ENCODE results near the gene TAF4B.

DNA sequence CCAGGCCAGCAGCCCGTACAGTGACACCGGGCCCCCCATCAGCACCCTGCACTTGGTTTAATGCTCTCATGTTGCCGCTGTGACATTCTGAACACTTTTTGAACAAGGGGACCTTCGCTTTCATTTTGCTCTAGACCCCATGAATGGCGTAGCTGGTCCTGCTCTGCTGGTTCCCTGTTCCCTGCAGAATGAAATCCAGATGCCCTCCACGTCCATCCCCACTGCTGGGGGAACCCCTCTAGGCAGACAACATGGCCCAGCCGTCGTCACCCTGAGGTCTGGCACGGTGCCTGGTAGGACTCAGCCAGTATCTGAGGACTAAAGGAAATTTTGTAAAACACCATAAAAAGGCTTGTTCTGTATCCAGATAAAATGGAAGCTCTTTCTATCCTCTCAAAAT lies 193.5 kb downstream of the TAF4B start:
- TF ChIP-seq EP300 (IDR thresholded peaks at IDR 0.05; ENCODE audit: low read depth): no peak
- TF ChIP-seq, protein P1, sequence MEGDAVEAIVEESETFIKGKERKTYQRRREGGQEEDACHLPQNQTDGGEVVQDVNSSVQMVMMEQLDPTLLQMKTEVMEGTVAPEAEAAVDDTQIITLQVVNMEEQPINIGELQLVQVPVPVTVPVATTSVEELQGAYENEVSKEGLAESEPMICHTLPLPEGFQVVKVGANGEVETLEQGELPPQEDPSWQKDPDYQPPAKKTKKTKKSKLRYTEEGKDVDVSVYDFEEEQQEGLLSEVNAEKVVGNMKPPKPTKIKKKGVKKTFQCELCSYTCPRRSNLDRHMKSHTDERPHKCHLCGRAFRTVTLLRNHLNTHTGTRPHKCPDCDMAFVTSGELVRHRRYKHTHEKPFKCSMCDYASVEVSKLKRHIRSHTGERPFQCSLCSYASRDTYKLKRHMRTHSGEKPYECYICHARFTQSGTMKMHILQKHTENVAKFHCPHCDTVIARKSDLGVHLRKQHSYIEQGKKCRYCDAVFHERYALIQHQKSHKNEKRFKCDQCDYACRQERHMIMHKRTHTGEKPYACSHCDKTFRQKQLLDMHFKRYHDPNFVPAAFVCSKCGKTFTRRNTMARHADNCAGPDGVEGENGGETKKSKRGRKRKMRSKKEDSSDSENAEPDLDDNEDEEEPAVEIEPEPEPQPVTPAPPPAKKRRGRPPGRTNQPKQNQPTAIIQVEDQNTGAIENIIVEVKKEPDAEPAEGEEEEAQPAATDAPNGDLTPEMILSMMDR (IDR thresholded peaks at IDR 0.05): no peak

All from transverse colon (tissue), 3 donors.